Type B pancreatic cell (in vitro differentiated cells): ENCODE measurements around the gene RPS2. TPM values are rescaled to one million over a fixed set of nuclear protein-coding genes. Genes with fewer than 3 reads are reported as not detected.

Experiments used
- DNase-seq: peaks from one replicate; pipeline ENCODE4 v3.0.0; 2021; ENCODE audit warnings: mixed read lengths; ENCODE audit not compliant: unreplicated experiment; ENCODE audit errors: extremely low spot score
- H3K27ac Mint-ChIP-seq: 2 replicates; pipeline ENCODE4 v1.8.0; 2021; ENCODE audit warnings: mild to moderate bottlenecking, mixed read lengths
- H3K27me3 Mint-ChIP-seq: 2 replicates; pipeline ENCODE4 v1.8.0; 2021; ENCODE audit warnings: mixed read lengths
- H3K36me3 Mint-ChIP-seq: 2 replicates; pipeline ENCODE4 v1.8.0; 2021; ENCODE audit warnings: mixed read lengths
- H3K4me1 Mint-ChIP-seq: one replicate; pipeline ENCODE4 v1.8.0; 2021; ENCODE audit warnings: mixed read lengths; ENCODE audit not compliant: unreplicated experiment
- H3K4me3 Mint-ChIP-seq: 2 replicates; pipeline ENCODE4 v1.8.0; 2021; ENCODE audit warnings: mild to moderate bottlenecking, mixed read lengths
- H3K9me3 Mint-ChIP-seq: 2 replicates; pipeline ENCODE4 v1.8.0; 2021; ENCODE audit warnings: mixed read lengths
- CTCF ChIP-seq: fragments of 200-600 bp; sonication (generic); conservative IDR thresholded peaks from 2 replicates; pipeline ENCODE4 v1.5.0; 2021; ENCODE audit warnings: antibody characterized with exemption, mild to moderate bottlenecking
- total RNA-seq: library from RNA; stranded (reverse); gene quantifications from 2 replicates; pipeline ENCODE4 v1.2.1, GENCODE V29; 2021; ENCODE audit warnings: low replicate concordance

Gene RPS2
- total RNA-seq, 1 donor from 2014 or later = 3,035 TPM

GRCh38 chr16:1944612-1945199 is 19.9 kb downstream of the RPS2 start:
- Mint-ChIP-seq H3K4me3 (peak overlapping the region; percentile 57), H3K27ac (no peak overlapping the region)

GRCh38 chr16:1942810-1943726 is 21.6 kb downstream of the RPS2 start, which contains the start of gene MSRB1:
Gene MSRB1, minus strand, starts transcription at chr16:1943199. Its CDS starts 43 bp downstream, at chr16:1943156.
- peak within 1 kb of the TSS; percentile 88 for H3K4me3 Mint-ChIP-seq
- peak; percentile 99 for DNase-seq
- no peaks in the 10 kb centered on the region for H3K9me3 Mint-ChIP-seq
- H3K4me1 Mint-ChIP-seq = peaks cover 4% of the 10 kb centered on the region
- no peaks in the 10 kb centered on the region for H3K27me3 Mint-ChIP-seq
- H3K27ac Mint-ChIP-seq = peak within 1 kb of the TSS; percentile 53
- H3K36me3 Mint-ChIP-seq = no peaks in the 10 kb centered on the region
- TF ChIP-seq CTCF = peak; percentile 43

More at GRCh38 chr16:1944612-1945199, 19.9 kb downstream of the RPS2 start:
- DNase-seq = no peak
- Mint-ChIP-seq H3K36me3 (no peaks in the 10 kb centered on the region), H3K4me1 (peaks cover 4% of the 10 kb centered on the region), H3K27me3 (no peaks in the 10 kb centered on the region), H3K9me3 (no peaks in the 10 kb centered on the region)
- no peak for TF ChIP-seq CTCF

GRCh38 chr16:1942047-1942809 is 22.4 kb downstream of the RPS2 start:
- H3K27ac Mint-ChIP-seq = peak overlapping the region; percentile 48
- peaks cover 4% of the 10 kb centered on the region for H3K4me1 Mint-ChIP-seq
- peak overlapping the region; percentile 88 for H3K4me3 Mint-ChIP-seq
- no peak for TF ChIP-seq CTCF
- no peaks in the 10 kb centered on the region for H3K36me3 Mint-ChIP-seq
- DNase-seq = no peak
- no peaks in the 10 kb centered on the region for H3K9me3 Mint-ChIP-seq
- no peaks in the 10 kb centered on the region for H3K27me3 Mint-ChIP-seq

- H3K4me3 Mint-ChIP-seq = peak overlapping the region; percentile 88
- peaks cover 4% of the 10 kb centered on the region for H3K4me1 Mint-ChIP-seq
- no peaks in the 10 kb centered on the region for H3K36me3 Mint-ChIP-seq
- peak overlapping the region; percentile 48 for H3K27ac Mint-ChIP-seq
- H3K9me3 Mint-ChIP-seq = no peaks in the 10 kb centered on the region
- no peak for DNase-seq
- TF ChIP-seq CTCF = peak; percentile 29
- H3K27me3 Mint-ChIP-seq = no peaks in the 10 kb centered on the region
Measured at GRCh38 chr16:1941162-1942046, 23.2 kb downstream of the RPS2 start.
